Stimulated activated naive B cell treated with anti-CD40 and anti-IgM and Interleukin-4, amounts not matched to agents 10 μg/mL and 1 μg/mL and 100 μg/mL, for 72 hours (primary cell): ENCODE measurements around the gene C11orf21.

Source experiments
- ATAC-seq, 2 donors: fragments of 150-1000 bp; cut with Tn5 transposase; replicated peaks; 2 replicates each; pipeline ENCODE4 v1.10.0; 2021; ENCODE audit warnings: moderate library complexity in 1 of 2
- DNase-seq: peaks from one replicate; pipeline ENCODE4 v3.0.0; 2021
- H3K27ac Mint-ChIP-seq: one replicate; pipeline ENCODE4 v1.8.0; 2022; ENCODE audit warnings: mild to moderate bottlenecking, mixed read lengths
- H3K27me3 Mint-ChIP-seq, 2 donors: one replicate each; pipeline ENCODE4 v1.8.0; 2022; ENCODE audit warnings: mixed read lengths in 2 of 2
- H3K36me3 Mint-ChIP-seq, 2 donors: one replicate each; pipeline ENCODE4 v1.8.0; 2022; ENCODE audit warnings: mixed read lengths in 2 of 2, mild to moderate bottlenecking in 1 of 2
- H3K4me1 Mint-ChIP-seq, 2 donors: one replicate each; pipeline ENCODE4 v1.8.0; 2022; ENCODE audit warnings: mixed read lengths in 2 of 2, mild to moderate bottlenecking in 1 of 2
- H3K4me3 Mint-ChIP-seq, 2 donors: one replicate each; pipeline ENCODE4 v1.8.0; 2022; ENCODE audit warnings: mild to moderate bottlenecking in 2 of 2, mixed read lengths in 2 of 2, moderate library complexity in 1 of 2
- H3K9me3 Mint-ChIP-seq, 2 donors: one replicate each; pipeline ENCODE4 v1.8.0; 2022; ENCODE audit warnings: mixed read lengths in 2 of 2, mild to moderate bottlenecking in 1 of 2

C11orf21 gene

DNA sequence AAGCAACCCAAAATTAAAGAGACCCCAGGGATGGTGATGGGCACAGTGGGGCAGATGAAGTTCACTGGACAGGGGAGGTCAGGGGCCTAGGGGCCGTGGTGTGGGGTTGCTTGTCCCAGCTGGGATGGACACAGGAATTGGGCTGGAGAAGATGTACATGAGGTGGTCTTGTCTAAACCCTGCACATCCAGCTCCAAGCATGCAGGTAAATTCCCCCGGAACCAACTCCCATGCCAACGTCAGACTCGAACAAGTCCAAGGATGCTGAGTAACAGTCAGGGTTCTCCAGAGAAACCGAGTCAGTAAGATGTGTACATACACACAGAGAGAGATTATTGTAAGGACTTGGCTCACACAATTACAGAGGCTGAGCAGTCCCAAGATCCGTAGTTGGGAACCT, 29.0 kb upstream of the C11orf21 start:
- Mint-ChIP-seq H3K36me3 (peaks cover 11 to 12% of the 10 kb centered on the region in 2 donors), H3K27me3 (peaks cover 5 to 12% of the 10 kb centered on the region in 2 donors), H3K9me3 (peaks cover 11 to 14% of the 10 kb centered on the region in 2 donors), H3K4me1 (no peaks in the 10 kb centered on the region), H3K4me3 (no peak overlapping the region), H3K27ac (no peak overlapping the region)
- no peak for DNase-seq
- no peak for ATAC-seq

DNA sequence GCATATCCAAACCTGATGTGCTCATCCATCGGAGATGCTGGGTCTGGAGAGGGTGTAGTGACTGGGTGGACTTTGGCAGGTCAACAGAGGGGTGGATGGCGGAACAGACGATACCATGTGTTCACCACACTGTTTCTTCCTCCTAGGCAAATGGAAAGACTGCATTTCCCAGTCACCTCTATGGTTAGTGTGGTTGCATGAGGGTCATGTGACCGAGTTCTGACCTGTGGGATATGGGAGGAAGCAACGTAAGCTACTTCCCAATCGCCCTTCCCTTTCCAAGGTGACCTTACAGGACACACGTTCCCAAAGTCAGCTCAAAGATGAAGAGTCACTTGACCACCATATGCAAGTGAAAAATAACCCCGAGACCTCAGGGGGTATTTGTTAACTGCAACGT, 27.8 kb upstream of the C11orf21 start:
- Mint-ChIP-seq H3K4me3 (no peak overlapping the region), H3K36me3 (peaks cover 11 to 12% of the 10 kb centered on the region in 2 donors), H3K9me3 (peaks cover 11 to 15% of the 10 kb centered on the region in 2 donors), H3K4me1 (no peaks in the 10 kb centered on the region), H3K27ac (no peak overlapping the region), H3K27me3 (peaks cover 5 to 12% of the 10 kb centered on the region in 2 donors)
- ATAC-seq (no peak), DNase-seq (no peak)

DNA sequence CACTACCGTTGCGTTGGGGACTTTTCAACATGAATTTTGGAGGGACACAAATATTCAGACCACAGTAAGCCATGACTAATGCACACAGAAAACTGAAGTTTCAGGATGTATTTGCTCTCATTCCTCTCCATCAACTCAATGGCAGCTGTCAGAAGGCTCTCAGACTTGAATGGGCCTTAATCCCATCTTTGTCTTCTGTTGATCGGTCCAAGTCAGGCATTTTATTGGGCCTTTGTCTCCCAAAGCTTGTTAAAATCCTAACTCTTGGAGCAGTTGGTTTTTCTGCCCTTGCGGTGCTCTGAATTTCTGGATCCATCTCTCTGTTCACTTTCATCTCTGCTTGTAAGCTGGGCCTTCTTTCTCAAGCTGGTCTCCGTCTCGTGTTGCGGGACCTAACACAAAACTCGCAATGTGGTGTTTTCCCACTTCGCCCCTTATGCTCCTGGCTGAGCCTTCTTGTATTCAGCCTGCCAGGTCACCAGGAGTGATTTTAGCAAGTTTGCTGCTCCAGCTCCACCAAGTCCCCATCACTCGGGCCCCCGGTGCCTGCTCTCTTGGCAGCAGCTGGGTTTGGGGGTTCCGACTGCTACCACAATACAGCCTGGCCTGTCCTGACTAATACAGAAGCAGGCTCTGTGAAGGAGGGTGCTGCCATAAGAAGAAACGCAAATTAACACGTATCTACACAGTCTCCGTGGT, 27.1 kb upstream of the C11orf21 start:
- peaks cover 11 to 16% of the 10 kb centered on the region in 2 donors for H3K9me3 Mint-ChIP-seq

DNA sequence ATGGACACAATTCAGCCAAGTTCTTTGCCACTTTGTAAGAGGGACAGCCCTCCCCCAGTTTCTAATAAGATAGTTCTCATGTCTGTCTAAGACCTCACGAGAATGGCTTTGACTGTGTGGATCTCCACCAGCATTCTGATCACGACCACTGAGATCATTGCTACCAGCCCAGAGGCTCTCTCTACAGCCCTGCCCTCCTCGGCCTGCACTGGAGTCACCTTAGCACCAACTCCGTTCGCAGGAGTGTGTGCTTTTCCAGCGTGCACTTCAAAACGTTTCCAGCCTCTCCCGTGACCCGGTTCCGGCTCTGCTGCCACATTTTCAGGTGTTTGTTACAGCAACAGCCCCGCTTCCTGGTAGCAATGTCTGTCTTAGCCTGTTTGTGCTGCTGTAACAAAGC, 26.3 kb upstream of the C11orf21 start:
- Mint-ChIP-seq H3K4me3 (no peak overlapping the region), H3K4me1 (no peaks in the 10 kb centered on the region)
- ATAC-seq, result no peak

More for the DNA sequence above, 27.1 kb upstream of the C11orf21 start:
- peaks cover 11 to 12% of the 10 kb centered on the region in 2 donors for H3K36me3 Mint-ChIP-seq
- H3K27ac Mint-ChIP-seq, result no peak overlapping the region
- ATAC-seq (no peak), DNase-seq (no peak)
- no peak overlapping the region for H3K4me3 Mint-ChIP-seq
- no peaks in the 10 kb centered on the region for H3K4me1 Mint-ChIP-seq
- peaks cover 5 to 12% of the 10 kb centered on the region in 2 donors for H3K27me3 Mint-ChIP-seq

GRCh38 chr11:2327032-2327431, 25.3 kb upstream of the C11orf21 start:
- Mint-ChIP-seq H3K36me3 (peaks cover 11 to 17% of the 10 kb centered on the region in 2 donors), H3K4me1 (no peaks in the 10 kb centered on the region), H3K9me3 (peaks cover 16 to 21% of the 10 kb centered on the region in 2 donors), H3K4me3 (no peak overlapping the region), H3K27ac (no peak overlapping the region), H3K27me3 (peaks cover 13 to 17% of the 10 kb centered on the region in 2 donors)
- ATAC-seq (no peak), DNase-seq (no peak)

More for the DNA sequence above, 26.3 kb upstream of the C11orf21 start:
- peaks cover 6 to 12% of the 10 kb centered on the region in 2 donors for H3K27me3 Mint-ChIP-seq
- H3K9me3 Mint-ChIP-seq, result peaks cover 11 to 16% of the 10 kb centered on the region in 2 donors
- H3K27ac Mint-ChIP-seq, result no peak overlapping the region
- H3K36me3 Mint-ChIP-seq, result peaks cover 11 to 12% of the 10 kb centered on the region in 2 donors
- DNase-seq, result no peak

GRCh38 chr11:2325719-2326118, 24.0 kb upstream of the C11orf21 start:
- Mint-ChIP-seq H3K4me1 (no peaks in the 10 kb centered on the region), H3K27me3 (peaks cover 11 to 12% of the 10 kb centered on the region in 2 donors), H3K9me3 (peaks cover 9 to 11% of the 10 kb centered on the region in 2 donors), H3K4me3 (no peak overlapping the region), H3K27ac (no peak overlapping the region), H3K36me3 (peaks cover 4 to 9% of the 10 kb centered on the region in 2 donors)
- ATAC-seq (no peak), DNase-seq (no peak)

DNA sequence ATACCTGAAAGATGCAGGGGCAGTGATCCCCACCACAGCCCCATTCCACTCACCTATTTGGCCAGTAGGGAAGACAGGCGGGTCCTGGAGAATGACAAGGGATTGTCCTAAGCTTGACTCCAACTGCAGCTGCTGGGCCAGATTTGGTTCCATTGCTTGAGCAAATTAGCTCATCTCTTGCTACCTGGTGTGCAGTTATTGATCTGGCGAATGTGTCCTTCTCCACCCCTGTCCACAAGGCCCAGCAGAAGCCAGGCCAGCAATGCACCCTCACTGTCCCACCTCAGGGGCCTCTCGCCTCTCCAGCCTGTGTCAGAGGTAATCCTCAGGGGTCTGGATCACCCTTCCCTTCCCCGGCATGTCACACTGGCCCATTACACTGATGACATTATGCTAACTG, 23.4 kb upstream of the C11orf21 start:
- H3K4me1 Mint-ChIP-seq, result no peaks in the 10 kb centered on the region
- H3K9me3 Mint-ChIP-seq, result peaks cover 5 to 7% of the 10 kb centered on the region in 2 donors
- H3K27me3 Mint-ChIP-seq, result peaks cover 5 to 8% of the 10 kb centered on the region in 2 donors
- ATAC-seq (no peak), DNase-seq (no peak)
- no peak overlapping the region for H3K4me3 Mint-ChIP-seq
- no peak overlapping the region for H3K27ac Mint-ChIP-seq
- H3K36me3 Mint-ChIP-seq, result peaks cover 0 to 5% of the 10 kb centered on the region in 2 donors

GRCh38 chr11:2321311-2321683, 19.6 kb upstream of the C11orf21 start:
- ATAC-seq, result no peak
- Mint-ChIP-seq H3K27me3 (peaks cover 5 to 12% of the 10 kb centered on the region in 2 donors), H3K36me3 (peaks cover 1 to 8% of the 10 kb centered on the region in 2 donors), H3K9me3 (peaks cover 5 to 8% of the 10 kb centered on the region in 2 donors), H3K4me1 (no peaks in the 10 kb centered on the region), H3K27ac (no peak overlapping the region), H3K4me3 (no peak overlapping the region)
- DNase-seq, result no peak

DNA sequence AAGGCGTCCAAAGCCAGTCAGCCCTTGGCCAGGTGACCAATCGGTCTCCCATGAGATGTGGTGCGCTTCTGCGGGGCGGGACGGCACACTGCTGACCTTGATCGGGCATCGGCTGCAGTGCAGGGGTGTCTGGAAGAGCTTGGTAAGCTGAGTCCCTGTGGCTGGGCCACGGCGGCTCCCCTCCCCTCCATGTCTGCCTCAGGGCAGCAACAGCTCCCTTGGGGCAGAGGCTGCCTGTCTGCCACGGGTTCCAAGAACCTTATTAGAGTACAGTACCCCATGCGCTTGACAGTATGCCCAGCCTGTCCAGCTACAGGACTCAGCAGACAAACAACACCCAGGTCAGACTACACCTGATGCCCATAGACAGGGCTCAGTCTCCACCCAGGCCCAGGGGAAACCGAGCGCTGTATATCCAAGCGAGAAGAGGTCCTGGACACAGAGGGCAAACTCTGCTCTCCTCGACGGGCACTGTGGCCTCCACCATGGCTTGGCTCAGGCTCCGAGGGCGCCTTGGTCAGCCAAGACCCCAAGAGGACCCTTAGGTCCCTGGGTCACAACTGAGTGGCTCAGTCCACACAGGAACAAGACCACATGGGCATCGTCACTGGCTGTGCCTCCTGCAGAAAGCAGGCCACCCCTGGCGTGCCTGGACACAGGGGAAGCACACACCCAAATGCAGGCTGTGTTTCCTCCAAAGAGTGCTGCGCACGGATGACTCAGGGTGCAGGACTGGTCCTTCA, 19.0 kb upstream of the C11orf21 start:
- Mint-ChIP-seq H3K9me3 (peaks cover 5 to 8% of the 10 kb centered on the region in 2 donors), H3K4me3 (no peak overlapping the region), H3K27ac (no peak overlapping the region), H3K4me1 (no peaks in the 10 kb centered on the region), H3K27me3 (peaks cover 5 to 12% of the 10 kb centered on the region in 2 donors), H3K36me3 (peaks cover 1 to 8% of the 10 kb centered on the region in 2 donors)
- ATAC-seq (no peak), DNase-seq (no peak)

- peaks cover 1 to 8% of the 10 kb centered on the region in 2 donors for H3K36me3 Mint-ChIP-seq
- H3K4me3 Mint-ChIP-seq, result no peak overlapping the region
- no peak for DNase-seq
- ATAC-seq, result no peak
- H3K27me3 Mint-ChIP-seq, result peaks cover 5 to 12% of the 10 kb centered on the region in 2 donors
- no peak overlapping the region for H3K27ac Mint-ChIP-seq
- H3K4me1 Mint-ChIP-seq, result peaks cover 0 to 4% of the 10 kb centered on the region in 2 donors
- peaks cover 5 to 8% of the 10 kb centered on the region in 2 donors for H3K9me3 Mint-ChIP-seq
Observed at GRCh38 chr11:2319791-2320472, 18.2 kb upstream of the C11orf21 start.

DNA sequence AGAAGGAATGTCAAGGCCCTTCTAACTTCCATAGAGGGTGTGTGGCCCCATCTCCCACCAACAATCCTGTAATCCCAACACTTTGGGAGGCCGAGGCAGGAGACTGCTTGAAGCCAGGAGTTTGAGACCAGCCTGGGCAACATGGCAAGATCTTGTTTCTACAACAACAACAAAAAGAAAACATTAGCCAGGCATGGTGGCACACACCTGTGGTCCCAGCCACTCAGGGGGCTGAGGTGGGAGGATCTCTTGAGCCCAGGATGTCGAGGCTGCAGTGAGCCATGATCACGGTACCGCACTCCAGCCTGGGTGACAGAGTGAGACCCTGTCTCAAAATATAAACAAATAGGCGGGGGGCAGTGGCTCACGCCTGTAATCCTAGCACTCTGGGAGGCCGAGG, 17.0 kb upstream of the C11orf21 start:
- H3K27me3 Mint-ChIP-seq, result peaks cover 5 to 12% of the 10 kb centered on the region in 2 donors
- H3K9me3 Mint-ChIP-seq, result peaks cover 5 to 7% of the 10 kb centered on the region in 2 donors
- DNase-seq (no peak), ATAC-seq (no peak)
- no peak overlapping the region for H3K27ac Mint-ChIP-seq
- H3K36me3 Mint-ChIP-seq, result peaks cover 1 to 8% of the 10 kb centered on the region in 2 donors
- H3K4me3 Mint-ChIP-seq, result no peak overlapping the region
- H3K4me1 Mint-ChIP-seq, result peaks cover 0 to 4% of the 10 kb centered on the region in 2 donors

- ATAC-seq, result no peak
- DNase-seq, result no peak
- H3K9me3 Mint-ChIP-seq, result peaks cover 5 to 7% of the 10 kb centered on the region in 2 donors
- H3K4me1 Mint-ChIP-seq, result peaks cover 0 to 4% of the 10 kb centered on the region in 2 donors
- H3K36me3 Mint-ChIP-seq, result peaks cover 1 to 8% of the 10 kb centered on the region in 2 donors
- no peak overlapping the region for H3K4me3 Mint-ChIP-seq
- peaks cover 10 to 12% of the 10 kb centered on the region in 2 donors for H3K27me3 Mint-ChIP-seq
- no peak overlapping the region for H3K27ac Mint-ChIP-seq
Observed at GRCh38 chr11:2318123-2318522, 16.4 kb upstream of the C11orf21 start.

- Mint-ChIP-seq H3K9me3 (peaks cover 0 to 3% of the 10 kb centered on the region in 2 donors), H3K27me3 (peaks cover 5 to 7% of the 10 kb centered on the region in 2 donors), H3K27ac (no peak overlapping the region), H3K4me1 (peaks cover 0 to 4% of the 10 kb centered on the region in 2 donors), H3K4me3 (no peak overlapping the region), H3K36me3 (peaks cover 1 to 4% of the 10 kb centered on the region in 2 donors)
- no peak for ATAC-seq
- DNase-seq, result no peak
Observed at GRCh38 chr11:2317354-2318050, 15.8 kb upstream of the C11orf21 start.

GRCh38 chr11:2316963-2317244, 15.2 kb upstream of the C11orf21 start:
- ATAC-seq, result no peak
- peaks cover 4% of the 10 kb centered on the region in 2 donors for H3K27me3 Mint-ChIP-seq
- peaks cover 1 to 4% of the 10 kb centered on the region in 2 donors for H3K36me3 Mint-ChIP-seq
- peaks cover 0 to 4% of the 10 kb centered on the region in 2 donors for H3K4me1 Mint-ChIP-seq
- H3K4me3 Mint-ChIP-seq, result no peak overlapping the region
- no peak overlapping the region for H3K27ac Mint-ChIP-seq
- no peak for DNase-seq
- H3K9me3 Mint-ChIP-seq, result peaks cover 0 to 1% of the 10 kb centered on the region in 2 donors
